Measurements from ENCODE around the gene IFNA13.

Gene IFNA13

GRCh38 chr9:21357479-21358460 is 10.1 kb downstream of the IFNA13 start:
- DNase-seq, result peak; percentile 41 to 68 (median 63)

- no peak for DNase-seq
Observed at GRCh38 chr9:21350787-21351186, 17.1 kb downstream of the IFNA13 start, which contains the start of gene IFNA6. IFNA6 (minus strand) TSS chr9:21350887; CDS start chr9:21350887, 0 bp downstream.

- DNase-seq, result no peak
Observed at GRCh38 chr9:21348430-21348970, 19.4 kb downstream of the IFNA13 start.

GRCh38 chr9:21340735-21341134 is 27.1 kb downstream of the IFNA13 start:
- no peak for DNase-seq

GRCh38 chr9:21336457-21336856 is 31.4 kb downstream of the IFNA13 start:
- DNase-seq, result no peak

GRCh38 chr9:21334701-21335632 is 32.9 kb downstream of the IFNA13 start, which contains the start of gene KLHL9:
KLHL9 (minus strand) TSS chr9:21335404; CDS start chr9:21334859, 545 bp downstream.
- peak; percentile 93 to 96 (median 95) for DNase-seq

- peak in 2 of 3 donors; percentile 24 to 29 for DNase-seq
Observed at GRCh38 chr9:21333226-21333625, 34.6 kb downstream of the IFNA13 start.

DNA sequence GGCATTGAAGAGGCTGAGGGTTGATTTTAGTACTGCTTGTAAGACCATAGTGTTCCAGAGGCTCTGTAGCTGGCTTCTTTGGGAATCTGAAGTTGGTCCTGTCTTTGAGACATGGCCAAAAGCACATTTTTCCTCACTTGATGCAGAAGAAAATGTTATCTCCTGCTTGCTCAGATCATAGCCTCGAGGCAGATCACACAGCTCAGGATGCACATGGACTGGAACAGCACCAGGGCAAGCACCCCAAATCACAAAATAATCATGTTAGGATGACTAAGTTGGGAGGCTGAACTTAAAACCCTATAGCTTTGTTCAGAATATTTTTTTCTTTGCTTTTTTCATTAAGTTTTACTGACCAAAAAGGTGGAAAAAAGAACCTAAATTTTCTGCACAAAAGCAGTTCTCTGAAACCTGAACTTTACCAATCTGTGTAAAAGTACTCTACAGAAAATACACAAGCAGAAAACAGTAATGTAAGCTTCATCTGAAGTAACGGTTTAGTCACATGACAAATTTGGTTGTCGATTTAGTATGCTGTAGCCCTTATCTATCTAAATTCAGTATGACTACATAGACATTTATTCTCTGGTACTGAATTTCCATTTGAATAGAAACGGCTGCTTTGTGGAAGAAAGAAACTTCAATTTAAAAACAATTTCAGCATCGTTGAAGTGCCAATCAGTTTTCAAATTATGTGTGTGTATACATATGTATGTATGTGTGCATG is 36.0 kb downstream of the IFNA13 start:
- DNase-seq, result no peak

- DNase-seq, result peak; percentile 56 to 82 (median 76)
Observed at GRCh38 chr9:21326526-21327139, 41.2 kb downstream of the IFNA13 start.

DNA sequence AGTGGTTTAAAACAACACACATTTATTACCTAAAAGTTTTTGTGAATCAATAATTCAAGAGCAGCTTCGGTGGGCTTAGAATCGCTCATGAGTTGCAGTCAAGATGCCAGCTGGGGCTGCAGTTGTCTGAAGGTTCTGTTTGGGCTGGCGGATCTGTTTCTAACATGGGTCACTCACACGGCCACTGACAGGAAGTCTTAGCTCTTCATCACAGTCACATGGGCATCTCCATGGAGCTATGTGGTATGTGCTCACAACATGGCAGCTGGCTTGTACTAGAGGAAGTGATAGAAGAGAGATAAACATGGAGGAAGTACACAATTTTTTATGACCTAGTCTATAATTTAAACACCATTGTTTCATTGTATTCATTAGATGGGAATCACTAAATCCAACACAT is 43.8 kb downstream of the IFNA13 start:
- peak; percentile 32 to 44 (median 42) for DNase-seq

DNA sequence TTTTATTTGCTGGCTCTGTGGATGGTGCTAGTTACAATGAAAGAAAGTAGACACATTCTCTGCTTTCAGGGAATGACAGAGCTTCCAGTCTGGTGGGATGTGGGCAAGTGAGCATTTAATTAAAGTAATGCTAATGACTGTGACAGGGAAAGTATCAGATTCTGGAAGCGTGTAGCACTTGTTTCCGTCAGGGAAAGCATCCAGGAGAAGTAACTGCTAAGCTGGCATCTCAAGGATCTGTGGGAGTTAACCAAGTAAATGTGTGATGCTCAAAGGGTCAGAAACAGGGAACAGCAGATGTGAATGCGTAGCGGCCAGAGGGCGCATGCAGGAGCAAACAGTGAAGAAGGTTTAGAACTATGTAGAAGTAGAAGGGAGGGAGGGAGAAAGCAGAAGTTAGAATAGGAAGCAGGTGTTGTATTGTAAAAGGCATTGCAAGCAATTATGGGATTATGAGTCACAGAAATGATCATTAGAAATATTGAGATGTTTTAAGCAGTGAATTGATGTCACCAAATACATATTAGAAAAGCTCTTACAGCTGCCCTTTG is 44.9 kb downstream of the IFNA13 start:
- DNase-seq, result no peak

DNA sequence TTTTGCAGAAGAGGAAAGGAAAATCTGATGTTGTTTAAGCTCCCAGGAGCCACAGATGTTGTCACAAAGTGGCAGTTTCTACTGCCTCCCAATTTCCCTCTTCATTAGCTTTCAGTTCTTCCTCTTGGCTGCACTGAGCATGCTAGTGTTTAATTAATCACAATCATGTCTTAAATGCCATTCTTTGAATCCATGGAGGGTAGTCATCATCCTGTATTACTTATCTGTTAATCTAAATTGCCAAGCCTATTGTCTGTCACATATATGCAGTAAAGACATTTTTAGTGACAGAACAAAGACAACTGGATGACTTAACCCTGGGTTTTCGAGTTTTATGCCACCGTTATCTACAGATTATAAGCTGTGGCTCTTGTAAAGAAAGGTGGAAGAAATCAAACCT is 47.4 kb downstream of the IFNA13 start:
- DNase-seq, result no peak

- DNase-seq, result peak; percentile 62 to 71 (median 69)
Observed at GRCh38 chr9:21317956-21318923, 49.6 kb downstream of the IFNA13 start.

Measured in suppressor macrophage treated with lipopolysaccharide for 1 hour (primary cell).